Astrocyte of the cerebellum (primary cell): ENCODE measurements around the gene ZNF800.

Source experiments
- DNase-seq: peaks from one replicate; pipeline ENCODE4 v3.0.0-alpha.2; 2011; ENCODE audit warnings: low read depth
- H3K4me3 ChIP-seq: 2 replicates; pipeline ENCODE4 v1.5.1; 2011; ENCODE audit warnings: mild to moderate bottlenecking, low read depth, low read length, moderate library complexity
- CTCF ChIP-seq: IDR thresholded peaks from 2 replicates; pipeline ENCODE4 v1.5.1; 2012; ENCODE audit warnings: low read length, low read depth, moderate library complexity, mild to moderate bottlenecking; ENCODE audit errors: missing control alignments
- in situ Hi-C: cut with HindIII; loops from 2 replicates; pipeline ENCODE4 v1.10.0; 2017; ENCODE audit warnings: low sequenced_read_pairs

Gene ZNF800

GRCh38 chr7:127359011-127359410 is 33.5 kb downstream of the ZNF800 start:
- H3K4me3 ChIP-seq: no peak overlapping the region
- in situ Hi-C loops: no loop called here
- DNase-seq: no peak
- TF ChIP-seq CTCF: no peak

- H3K4me3 ChIP-seq: no peak overlapping the region
- in situ Hi-C loops: no loop called here
- DNase-seq: no peak
- TF ChIP-seq CTCF: no peak
Measured at GRCh38 chr7:127353897-127354296, 38.6 kb downstream of the ZNF800 start.

GRCh38 chr7:127350586-127350985 is 41.9 kb downstream of the ZNF800 start:
- TF ChIP-seq CTCF: no peak
- in situ Hi-C loops: no loop called here
- no peak overlapping the region for H3K4me3 ChIP-seq
- no peak for DNase-seq

- TF ChIP-seq CTCF: no peak
- no peak overlapping the region for H3K4me3 ChIP-seq
- in situ Hi-C loops: no loop called here
- no peak for DNase-seq
Measured at GRCh38 chr7:127349881-127350280, 42.6 kb downstream of the ZNF800 start.

GRCh38 chr7:127348247-127348631 is 44.3 kb downstream of the ZNF800 start:
- peak overlapping the region; percentile 41 for H3K4me3 ChIP-seq
- in situ Hi-C loops: no loop called here
- no peak for TF ChIP-seq CTCF
- no peak for DNase-seq

- DNase-seq: peak; percentile 11
- peak; percentile 21 for TF ChIP-seq CTCF
- in situ Hi-C loops: no loop called here
- H3K4me3 ChIP-seq: peak overlapping the region; percentile 41
Measured at GRCh38 chr7:127347567-127348246, 44.8 kb downstream of the ZNF800 start.
